CD4-positive, alpha-beta T cell treated with Interleukin-12 subunit alpha and Interleukin-12 subunit beta, for 1 hour (primary cell): ENCODE data around the gene PKIB.

Experiments
- DNase-seq: peaks from one replicate; pipeline ENCODE4 v3.0.0-alpha.2; 2020

Gene PKIB

DNA sequence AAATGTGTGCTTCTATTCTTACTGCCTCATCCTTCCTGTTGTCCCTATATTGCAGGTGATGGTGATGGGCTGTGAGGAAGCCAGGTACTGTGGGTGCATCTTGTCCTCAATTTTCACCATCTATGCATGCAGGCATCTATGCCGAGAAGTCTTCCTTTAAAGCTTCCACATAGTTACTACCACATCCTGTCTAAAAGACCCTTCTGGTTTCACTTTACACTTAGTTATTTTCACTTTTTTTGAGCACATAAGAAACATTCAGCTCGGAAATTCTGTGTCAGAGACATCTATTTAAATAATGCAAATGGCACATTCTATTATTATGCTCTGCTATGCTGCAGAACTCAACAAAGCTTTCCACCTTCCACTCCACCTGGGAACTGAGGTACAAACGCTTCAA lies 141.1 kb downstream of the PKIB start:
- peak; percentile 3 for DNase-seq

DNA sequence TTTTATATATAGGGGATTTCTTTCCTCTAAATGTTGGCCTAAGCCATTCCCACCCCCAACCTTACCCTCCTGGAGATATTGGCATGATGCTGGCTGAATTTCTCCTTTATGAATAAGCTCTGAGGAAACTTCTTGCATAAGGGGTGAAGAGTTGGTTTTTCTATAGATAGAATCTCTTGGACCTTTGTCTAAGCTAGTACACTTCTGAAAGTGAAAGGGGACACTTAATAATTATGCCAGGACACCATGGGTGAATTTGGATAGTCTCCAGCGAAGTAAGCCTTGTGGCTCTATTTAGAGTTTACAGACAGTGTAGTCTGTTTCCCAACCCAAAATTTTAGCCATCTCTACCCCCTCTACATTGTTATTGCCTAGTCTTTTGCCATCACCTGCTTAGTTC lies 142.3 kb downstream of the PKIB start:
- no peak for DNase-seq

DNA sequence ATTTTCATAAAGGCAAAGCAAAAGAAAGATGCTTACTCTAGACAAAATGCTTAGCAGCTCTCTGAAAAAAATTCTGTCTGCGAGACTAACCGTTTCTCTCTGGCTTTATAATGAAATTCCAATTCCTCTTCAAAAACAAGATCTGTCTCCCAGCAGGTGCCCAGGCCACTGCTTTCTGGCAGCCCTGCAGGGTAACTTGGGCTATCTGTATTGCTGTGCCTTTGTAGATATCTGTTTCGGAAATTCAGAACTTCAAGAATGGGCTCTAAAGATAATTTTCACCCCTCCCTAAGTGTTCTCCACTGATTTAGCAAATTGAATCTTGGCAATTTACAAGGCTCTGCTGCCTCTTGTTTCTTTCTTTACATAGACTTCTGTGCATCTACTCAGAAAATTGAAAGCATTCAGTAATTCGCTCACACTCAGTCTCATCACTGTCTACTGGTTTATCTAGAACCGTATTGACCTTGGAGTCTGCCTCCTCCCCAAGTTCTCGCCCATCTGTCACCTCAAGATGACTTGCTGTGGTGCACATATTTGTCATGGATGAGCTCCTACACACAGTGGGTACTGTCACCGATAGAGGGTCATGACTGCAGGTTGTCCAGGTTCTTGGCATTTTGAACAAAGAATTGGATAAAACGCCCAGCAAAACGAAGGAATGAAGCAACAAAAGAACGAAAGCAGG lies 142.9 kb downstream of the PKIB start:
- no peak for DNase-seq

DNA sequence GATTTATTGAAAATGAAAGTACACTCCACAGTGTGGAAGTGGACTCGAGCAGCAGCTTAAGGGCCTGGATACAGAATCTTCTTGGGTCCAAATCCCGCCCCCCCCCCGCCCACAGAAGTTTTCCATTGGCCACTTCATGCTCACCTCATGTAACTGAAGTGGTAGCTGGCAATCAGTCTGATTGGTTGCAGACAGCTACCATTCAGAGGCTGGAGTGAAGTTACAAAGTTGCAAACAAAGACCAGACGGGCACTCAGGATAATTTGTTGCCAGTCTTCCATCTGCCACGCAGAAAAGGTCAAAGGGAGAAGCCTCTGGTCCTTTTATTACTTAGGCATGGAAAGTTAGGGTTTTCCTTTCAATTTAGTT lies 143.5 kb downstream of the PKIB start:
- no peak for DNase-seq

DNA sequence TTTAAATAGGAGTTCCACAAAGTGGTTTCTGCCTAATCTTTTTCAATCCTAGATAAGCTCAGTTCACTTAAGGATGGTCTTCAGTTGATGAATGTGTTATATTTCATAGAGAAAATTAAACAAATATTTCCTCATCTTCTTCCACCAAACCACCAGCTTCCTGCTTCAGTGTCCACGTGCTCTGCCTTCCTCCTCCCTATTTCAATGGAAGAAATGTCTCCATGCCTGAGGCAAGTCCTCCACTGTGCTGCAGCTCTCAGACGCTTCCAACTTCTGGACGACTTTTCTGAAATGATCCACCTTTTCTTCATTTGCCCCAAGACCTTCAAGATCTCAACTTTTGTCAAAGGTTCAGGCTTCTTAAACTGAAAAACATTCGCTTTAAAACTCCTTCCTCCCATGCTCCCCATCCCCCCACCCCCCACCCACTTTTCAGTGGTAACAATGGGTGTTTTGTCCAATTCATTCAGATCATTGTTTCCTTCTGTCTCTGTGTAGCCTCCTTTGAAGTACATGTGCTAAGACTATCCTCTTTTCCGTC lies 144.1 kb downstream of the PKIB start:
- DNase-seq = no peak

DNA sequence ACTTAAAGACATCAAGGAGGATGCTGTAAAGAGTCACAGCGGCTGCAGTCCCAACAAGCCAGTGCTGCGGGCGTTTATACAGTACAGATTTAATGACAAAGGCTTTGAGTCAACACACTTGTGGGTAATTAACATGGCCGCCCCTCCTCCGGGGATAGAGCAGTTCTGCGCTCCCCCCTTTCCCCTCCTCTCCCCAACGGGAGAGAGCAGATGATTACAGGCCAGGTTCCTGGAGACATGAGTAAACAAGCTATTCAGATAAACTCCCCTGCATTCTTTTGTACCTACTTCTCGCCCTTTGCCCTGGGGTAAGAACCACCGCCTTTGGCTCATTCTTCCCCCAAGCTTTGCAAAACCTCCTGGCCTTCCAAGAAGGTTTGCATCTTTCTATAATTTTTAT lies 145.7 kb downstream of the PKIB start:
- DNase-seq = no peak

DNA sequence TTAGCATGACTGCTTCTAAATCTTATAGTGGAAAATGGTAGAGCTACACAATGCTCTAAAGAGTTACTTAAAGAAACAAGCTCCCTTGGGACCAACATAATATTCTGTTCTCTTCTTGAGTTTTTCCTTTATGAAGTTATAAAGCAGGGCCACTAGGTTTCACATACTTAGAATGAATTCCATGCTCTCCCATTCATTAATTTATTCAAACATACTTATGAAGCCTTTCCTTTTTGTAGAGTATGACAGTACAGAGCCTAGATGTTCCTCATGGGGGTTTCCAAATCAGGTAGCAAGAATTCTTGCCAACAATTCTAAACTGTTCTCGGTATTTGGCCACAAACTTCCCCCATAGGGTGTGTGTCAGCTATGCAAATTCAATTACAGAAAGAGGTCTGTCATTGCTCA lies 148.7 kb downstream of the PKIB start:
- DNase-seq = no peak

DNA sequence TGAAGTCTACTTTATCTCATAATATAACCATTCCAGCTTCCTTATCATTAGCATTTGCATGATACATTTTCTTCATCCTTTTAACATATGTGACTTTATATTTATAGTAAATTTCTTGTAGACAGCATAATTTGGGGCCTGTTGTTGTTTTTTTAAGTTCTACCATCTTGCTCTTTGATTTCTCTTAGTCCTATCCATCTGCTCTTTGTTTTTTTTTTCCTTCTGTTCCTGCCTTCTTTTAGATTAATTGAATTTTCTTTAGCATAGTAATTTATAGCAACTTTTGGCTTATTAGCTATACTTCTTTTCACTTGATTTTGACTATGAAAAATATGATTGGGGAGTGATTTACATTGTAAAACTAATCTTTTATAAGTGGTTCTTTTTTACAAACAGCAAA lies 150.1 kb downstream of the PKIB start:
- DNase-seq = no peak

DNA sequence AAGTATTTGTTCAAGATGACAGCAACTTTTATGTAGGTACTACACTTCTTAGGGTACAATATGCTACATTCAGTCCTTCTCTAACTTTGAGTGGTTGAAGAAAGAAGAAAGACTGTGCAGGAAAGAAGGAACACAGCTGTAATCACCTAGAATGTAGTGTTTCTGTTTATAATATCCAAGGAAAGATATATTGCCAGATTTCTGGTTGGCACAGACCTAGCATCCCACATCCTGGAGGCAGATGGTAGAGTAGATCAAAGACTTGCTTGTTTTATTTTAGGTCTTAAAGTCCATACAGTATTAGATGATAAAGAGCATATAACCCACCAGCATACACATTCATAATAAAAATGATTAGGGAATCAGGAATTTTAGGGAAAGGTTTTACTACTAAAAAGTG lies 156.1 kb downstream of the PKIB start:
- DNase-seq = no peak

DNA sequence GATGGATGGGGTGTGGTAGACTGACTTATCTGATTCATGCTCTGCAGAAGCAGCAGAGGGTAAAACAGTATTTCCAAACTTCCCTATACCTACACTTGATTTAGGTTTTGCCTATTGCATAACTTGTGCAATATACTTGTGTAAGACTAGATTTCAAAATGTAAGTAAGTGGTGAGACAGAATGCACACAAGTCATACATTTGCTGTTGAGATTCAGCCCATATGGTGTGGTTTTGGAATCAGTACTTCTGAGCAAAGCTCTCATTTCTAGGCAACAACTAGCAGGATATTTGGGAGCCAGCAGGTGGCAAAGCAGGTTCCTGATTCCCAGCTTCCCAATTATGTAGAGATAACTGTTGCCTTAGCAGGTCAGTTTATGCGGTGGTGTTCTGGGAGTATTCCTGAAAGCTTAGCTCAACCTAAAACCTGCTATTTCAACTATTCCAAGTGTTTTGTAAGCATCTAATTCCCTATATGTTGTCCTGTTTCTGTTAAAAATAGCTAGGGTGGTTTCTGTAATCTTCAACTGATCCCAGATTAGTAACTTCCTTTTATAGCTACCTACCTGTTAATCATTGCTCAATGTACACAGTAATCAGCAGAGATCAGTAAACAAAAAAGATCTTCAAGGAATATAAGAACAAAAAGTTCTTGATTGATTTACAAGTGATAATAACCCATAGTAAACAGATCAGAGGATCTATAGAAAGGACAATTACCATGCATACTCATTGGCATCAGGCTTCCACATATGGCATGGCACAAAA lies 160.8 kb downstream of the PKIB start:
- no peak for DNase-seq

DNA sequence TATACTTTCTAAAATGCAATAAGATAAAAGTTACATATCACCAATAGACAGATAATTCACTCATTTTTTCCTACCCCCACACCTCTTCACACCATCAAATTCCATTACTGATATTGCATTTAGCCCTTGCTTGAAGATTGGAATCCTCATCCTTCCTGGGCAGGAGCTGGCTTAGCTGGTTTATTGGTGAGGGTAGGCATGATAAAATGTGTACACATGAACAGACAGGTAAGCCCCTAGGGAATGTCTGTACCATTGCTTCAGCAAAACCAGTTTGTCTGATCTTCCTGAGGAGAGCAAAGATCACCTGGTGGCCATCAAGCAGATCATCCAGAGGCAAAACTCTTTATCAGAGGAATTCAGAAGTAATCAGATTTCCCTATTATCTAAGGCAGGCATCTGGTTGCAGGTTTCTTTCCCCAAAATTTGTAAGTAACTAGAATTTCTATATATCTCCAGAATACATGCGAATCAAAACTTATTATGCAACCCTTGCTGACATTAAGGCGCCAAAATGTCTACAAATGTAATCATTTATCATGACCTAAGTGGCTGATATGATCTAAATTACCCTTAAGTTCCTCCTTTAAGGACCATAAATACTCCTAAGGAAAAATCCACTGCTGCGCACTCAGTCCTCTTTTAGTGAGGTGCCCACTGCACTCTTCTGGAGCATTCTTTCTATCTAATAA lies 162.7 kb downstream of the PKIB start:
- no peak for DNase-seq
